GM19463 (cell line): ENCODE measurements around the gene SPAG7.

Source experiments
- ATAC-seq: cut with Tn5 transposase; IDR thresholded peaks from one replicate; pipeline ENCODE4 v1.9.1; 2021; ENCODE audit warnings: mild to moderate bottlenecking, moderate library complexity; ENCODE audit not compliant: unreplicated experiment

Gene SPAG7

GRCh38 chr17:4978726-4979125, 11.1 kb upstream of the SPAG7 start:
- no peak for ATAC-seq

- ATAC-seq: no peak
Observed at GRCh38 chr17:4974115-4974670, 6.6 kb upstream of the SPAG7 start.

GRCh38 chr17:4973256-4974114, 5.9 kb upstream of the SPAG7 start:
- no peak for ATAC-seq

GRCh38 chr17:4972752-4973151, 5.1 kb upstream of the SPAG7 start:
- ATAC-seq: no peak

- no peak for ATAC-seq
Observed at GRCh38 chr17:4972322-4972721, 4.7 kb upstream of the SPAG7 start.

- no peak for ATAC-seq
Observed at GRCh38 chr17:4971826-4972225, 4.2 kb upstream of the SPAG7 start.

- no peak for ATAC-seq
Observed at GRCh38 chr17:4970273-4970672, 2.7 kb upstream of the SPAG7 start.

GRCh38 chr17:4969551-4970173, 2.0 kb upstream of the SPAG7 start:
- ATAC-seq: no peak

- no peak for ATAC-seq
Observed at GRCh38 chr17:4969047-4969550, 1.5 kb upstream of the SPAG7 start.

- ATAC-seq: no peak
Observed at GRCh38 chr17:4968486-4969046, 949 bp upstream of the SPAG7 start.

- ATAC-seq: peak; percentile 84
Observed at GRCh38 chr17:4966844-4967538, 626 bp downstream of the SPAG7 start.

- no peak for ATAC-seq
Observed at GRCh38 chr17:4965311-4965986, 2.2 kb downstream of the SPAG7 start.

- no peak for ATAC-seq
Observed at GRCh38 chr17:4960279-4960922, 7.2 kb downstream of the SPAG7 start.

GRCh38 chr17:4959261-4959965, 8.2 kb downstream of the SPAG7 start:
- ATAC-seq: no peak

- ATAC-seq: no peak
Observed at GRCh38 chr17:4958102-4958501, 9.5 kb downstream of the SPAG7 start.

- ATAC-seq: no peak
Observed at GRCh38 chr17:4956493-4957061, 11.0 kb downstream of the SPAG7 start.

GRCh38 chr17:4955091-4955490, 12.5 kb downstream of the SPAG7 start:
- ATAC-seq: no peak

GRCh38 chr17:4953451-4953961, 14.1 kb downstream of the SPAG7 start:
- ATAC-seq: no peak

GRCh38 chr17:4951486-4951885, 16.1 kb downstream of the SPAG7 start:
- ATAC-seq: no peak
